Adipocyte (in vitro differentiated cells): Measurements from ENCODE around the gene GPR42.
"Not testable (repeated sequence)": the region's sequence is repeated elsewhere in the genome, so short reads cannot be mapped to it uniquely, and the experiment has no call there.

Experiments
- DNase-seq: peaks from one replicate; pipeline ENCODE4 v3.0.0-alpha.2; 2015; ENCODE audit warnings: low read depth
- H3K27me3 ChIP-seq: replicated peaks from 2 replicates; pipeline ENCODE4 v1.7.0; 2013; ENCODE audit warnings: mild to moderate bottlenecking, low read length, moderate library complexity; ENCODE audit not compliant: control insufficient read depth, insufficient read depth
- H3K36me3 ChIP-seq: 2 replicates; pipeline ENCODE4 v1.7.0; 2013; ENCODE audit warnings: low read length, mild to moderate bottlenecking, moderate library complexity; ENCODE audit not compliant: control insufficient read depth, insufficient read depth, severe bottlenecking
- H3K4me1 ChIP-seq: 2 replicates; pipeline ENCODE4 v1.7.0; 2013; ENCODE audit warnings: mild to moderate bottlenecking, low read length, moderate library complexity; ENCODE audit not compliant: control insufficient read depth, insufficient read depth
- H3K4me3 ChIP-seq: 2 replicates; pipeline ENCODE4 v1.7.0; 2013; ENCODE audit warnings: mild to moderate bottlenecking, low read length, moderate library complexity
- H3K9ac ChIP-seq: 2 replicates; pipeline ENCODE4 v1.7.0; 2013; ENCODE audit warnings: mild to moderate bottlenecking, low read length, moderate library complexity
- H3K9me3 ChIP-seq: 2 replicates; pipeline ENCODE4 v1.7.0; 2013; ENCODE audit warnings: mild to moderate bottlenecking, low read length, moderate library complexity; ENCODE audit not compliant: control insufficient read depth

GPR42 gene

GRCh38 chr19:35373492-35373891, 2.6 kb downstream of the GPR42 start:
- Histone ChIP-seq H3K4me3 (no peak overlapping the region), H3K4me1 (no peaks in the 10 kb centered on the region), H3K36me3 (no peaks in the 10 kb centered on the region), H3K9me3 (peaks cover 10% of the 10 kb centered on the region), H3K9ac (no peak overlapping the region), H3K27me3 (peaks cover 17% of the 10 kb centered on the region)
- no peak for DNase-seq

GRCh38 chr19:35374031-35374430, 3.2 kb downstream of the GPR42 start:
- Histone ChIP-seq H3K9me3 (peaks cover 13% of the 10 kb centered on the region), H3K27me3 (peaks cover 20% of the 10 kb centered on the region)
- not testable (repeated sequence) for H3K4me3 ChIP-seq, H3K9ac ChIP-seq, DNase-seq, H3K4me1 ChIP-seq, H3K36me3 ChIP-seq

- peaks cover 6% of the 10 kb centered on the region for H3K9me3 ChIP-seq
- H3K27me3 ChIP-seq, result peaks cover 26% of the 10 kb centered on the region
- no peaks in the 10 kb centered on the region for H3K36me3 ChIP-seq
- H3K9ac ChIP-seq, result no peak overlapping the region
- no peak overlapping the region for H3K4me3 ChIP-seq
- no peak for DNase-seq
- H3K4me1 ChIP-seq, result no peaks in the 10 kb centered on the region
Measured at GRCh38 chr19:35375505-35376307, 4.8 kb downstream of the GPR42 start.

- no peak overlapping the region for H3K9ac ChIP-seq
- no peaks in the 10 kb centered on the region for H3K4me1 ChIP-seq
- H3K9me3 ChIP-seq, result peaks cover 6% of the 10 kb centered on the region
- H3K36me3 ChIP-seq, result no peaks in the 10 kb centered on the region
- no peak for DNase-seq
- no peak overlapping the region for H3K4me3 ChIP-seq
- peaks cover 38% of the 10 kb centered on the region for H3K27me3 ChIP-seq
Measured at GRCh38 chr19:35377656-35378055, 6.8 kb downstream of the GPR42 start.

GRCh38 chr19:35378356-35378755, 7.5 kb downstream of the GPR42 start:
- Histone ChIP-seq H3K9ac (no peak overlapping the region), H3K9me3 (peaks cover 6% of the 10 kb centered on the region), H3K4me1 (peaks cover 2% of the 10 kb centered on the region), H3K4me3 (no peak overlapping the region), H3K27me3 (peaks cover 37% of the 10 kb centered on the region), H3K36me3 (no peaks in the 10 kb centered on the region)
- no peak for DNase-seq

- not testable (repeated sequence) for H3K4me3 ChIP-seq, H3K4me1 ChIP-seq, H3K36me3 ChIP-seq, H3K9me3 ChIP-seq, H3K9ac ChIP-seq, DNase-seq
- H3K27me3 ChIP-seq, result peaks cover 32% of the 10 kb centered on the region
Measured at GRCh38 chr19:35379545-35379944, 8.7 kb downstream of the GPR42 start.

GRCh38 chr19:35379992-35380391, 9.1 kb downstream of the GPR42 start:
- Histone ChIP-seq H3K4me1 (peaks cover 2% of the 10 kb centered on the region), H3K36me3 (no peaks in the 10 kb centered on the region), H3K9me3 (peaks cover 6% of the 10 kb centered on the region), H3K4me3 (no peak overlapping the region), H3K27me3 (peaks cover 32% of the 10 kb centered on the region), H3K9ac (no peak overlapping the region)
- DNase-seq, result no peak

GRCh38 chr19:35380450-35381124, 9.7 kb downstream of the GPR42 start:
- Histone ChIP-seq H3K4me3 (no peak overlapping the region), H3K27me3 (peaks cover 32% of the 10 kb centered on the region), H3K36me3 (no peaks in the 10 kb centered on the region), H3K9ac (no peak overlapping the region), H3K4me1 (peaks cover 2% of the 10 kb centered on the region), H3K9me3 (peaks cover 6% of the 10 kb centered on the region)
- DNase-seq, result no peak

GRCh38 chr19:35381318-35381717, 10.4 kb downstream of the GPR42 start:
- no peaks in the 10 kb centered on the region for H3K36me3 ChIP-seq
- H3K4me3 ChIP-seq, result no peak overlapping the region
- H3K9ac ChIP-seq, result no peak overlapping the region
- H3K27me3 ChIP-seq, result peaks cover 27% of the 10 kb centered on the region
- DNase-seq, result no peak
- H3K4me1 ChIP-seq, result peaks cover 2% of the 10 kb centered on the region
- peaks cover 8% of the 10 kb centered on the region for H3K9me3 ChIP-seq

GRCh38 chr19:35381926-35382325, 11.1 kb downstream of the GPR42 start:
- H3K4me3 ChIP-seq, result no peak overlapping the region
- H3K9me3 ChIP-seq, result peaks cover 11% of the 10 kb centered on the region
- DNase-seq, result no peak

GRCh38 chr19:35383536-35383935, 12.7 kb downstream of the GPR42 start:
- Histone ChIP-seq H3K9ac (no peak overlapping the region), H3K27me3 (peaks cover 25% of the 10 kb centered on the region)
- no peak for DNase-seq

More at GRCh38 chr19:35381926-35382325, 11.1 kb downstream of the GPR42 start:
- Histone ChIP-seq H3K9ac (no peak overlapping the region), H3K36me3 (no peaks in the 10 kb centered on the region), H3K27me3 (peaks cover 27% of the 10 kb centered on the region), H3K4me1 (peaks cover 2% of the 10 kb centered on the region)

More at GRCh38 chr19:35383536-35383935, 12.7 kb downstream of the GPR42 start:
- Histone ChIP-seq H3K36me3 (no peaks in the 10 kb centered on the region), H3K4me3 (no peak overlapping the region), H3K4me1 (peaks cover 4% of the 10 kb centered on the region), H3K9me3 (peaks cover 8% of the 10 kb centered on the region)
